Activated CD4-positive, CD25-positive, alpha-beta regulatory T cell treated with anti-CD3 and anti-CD28 coated beads, Interleukin-2, amount 50 U/mL, for 24 hours (primary cell): Measurements from ENCODE around the gene EIF3L.

ENCODE experiments used
- ATAC-seq, 2 donors: fragments of 150-1000 bp; cut with Tn5 transposase; one replicate each; pipeline ENCODE4 v1.10.0; 2021; ENCODE audit warnings: mild to moderate bottlenecking in 1 of 2, moderate library complexity in 1 of 2

EIF3L gene

GRCh38 chr22:37855462-37855861, 6.2 kb downstream of the EIF3L start:
- ATAC-seq: no peak

- ATAC-seq: no peak
Observed at GRCh38 chr22:37860796-37861421, 11.7 kb downstream of the EIF3L start.

- ATAC-seq: peak; percentile 13 to 20
Observed at GRCh38 chr22:37862570-37863325, 13.5 kb downstream of the EIF3L start.

GRCh38 chr22:37865510-37865909, 16.3 kb downstream of the EIF3L start:
- ATAC-seq: no peak

- no peak for ATAC-seq
Observed at GRCh38 chr22:37870273-37870672, 21.1 kb downstream of the EIF3L start.

- no peak for ATAC-seq
Observed at GRCh38 chr22:37880668-37881440, 31.6 kb downstream of the EIF3L start.

GRCh38 chr22:37884420-37884819, 35.2 kb downstream of the EIF3L start:
- no peak for ATAC-seq

GRCh38 chr22:37887584-37888378, 38.6 kb downstream of the EIF3L start:
- no peak for ATAC-seq

- ATAC-seq: no peak
Observed at GRCh38 chr22:37891926-37892325, 42.7 kb downstream of the EIF3L start.

- no peak for ATAC-seq
Observed at GRCh38 chr22:37892566-37893335, 43.5 kb downstream of the EIF3L start.

- ATAC-seq: no peak
Observed at GRCh38 chr22:37893583-37893983, 44.4 kb downstream of the EIF3L start.

- ATAC-seq: no peak
Observed at GRCh38 chr22:37894939-37895670, 45.9 kb downstream of the EIF3L start.

- peak; percentile 70 to 73 for ATAC-seq
Observed at GRCh38 chr22:37896181-37896592, 47.0 kb downstream of the EIF3L start.

- no peak for ATAC-seq
Observed at GRCh38 chr22:37896939-37897338, 47.7 kb downstream of the EIF3L start.

- no peak for ATAC-seq
Observed at GRCh38 chr22:37897807-37898206, 48.6 kb downstream of the EIF3L start.

GRCh38 chr22:37898441-37899181, 49.4 kb downstream of the EIF3L start:
- no peak for ATAC-seq

GRCh38 chr22:37904572-37905533, 55.6 kb downstream of the EIF3L start:
- peak in 1 of 2 donors; percentile 21 for ATAC-seq

- ATAC-seq: peak; percentile 86
Observed at GRCh38 chr22:37905534-37906363, 56.5 kb downstream of the EIF3L start, which contains the start of gene MICALL1. TSS of gene MICALL1 (plus strand) at chr22:37906297. CDS start at chr22:37906423, 126 bp downstream.
